ENCODE data around the gene MFSD6L.

Gene MFSD6L

DNA sequence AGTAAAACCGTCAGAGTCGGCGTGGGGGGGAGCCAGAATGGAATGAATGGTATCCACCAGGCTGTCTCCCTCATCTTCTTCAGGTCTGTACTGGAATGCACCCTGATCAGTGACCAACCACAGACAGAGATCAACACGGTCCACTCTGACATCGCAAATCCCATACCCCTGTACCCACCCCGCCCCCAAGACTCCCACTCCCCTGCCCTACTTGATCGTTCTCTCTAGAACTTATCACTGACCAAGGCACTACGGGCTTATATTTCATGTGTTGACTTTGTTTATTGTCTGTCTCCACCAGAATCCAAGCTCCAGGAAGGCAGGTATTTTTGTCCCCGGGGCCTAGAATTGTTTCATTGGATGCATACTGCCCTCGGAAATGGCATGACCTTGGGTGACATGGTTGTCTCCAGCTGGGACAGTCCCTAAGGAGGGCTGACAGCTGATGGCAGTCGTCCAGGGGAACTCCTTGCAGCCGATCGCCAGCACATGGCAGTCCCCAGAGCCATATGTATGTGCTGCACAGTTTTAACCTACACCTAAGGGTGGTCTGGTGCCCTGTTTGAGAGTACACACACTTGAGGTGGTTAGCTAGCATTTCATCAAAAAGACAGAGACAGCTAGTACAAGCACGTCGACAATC is 526 bp upstream of the MFSD6L start:
- H3K4me3 ChIP-seq (ENCODE audit: low read length), result no peak overlapping the region
- TF ChIP-seq, protein P1, sequence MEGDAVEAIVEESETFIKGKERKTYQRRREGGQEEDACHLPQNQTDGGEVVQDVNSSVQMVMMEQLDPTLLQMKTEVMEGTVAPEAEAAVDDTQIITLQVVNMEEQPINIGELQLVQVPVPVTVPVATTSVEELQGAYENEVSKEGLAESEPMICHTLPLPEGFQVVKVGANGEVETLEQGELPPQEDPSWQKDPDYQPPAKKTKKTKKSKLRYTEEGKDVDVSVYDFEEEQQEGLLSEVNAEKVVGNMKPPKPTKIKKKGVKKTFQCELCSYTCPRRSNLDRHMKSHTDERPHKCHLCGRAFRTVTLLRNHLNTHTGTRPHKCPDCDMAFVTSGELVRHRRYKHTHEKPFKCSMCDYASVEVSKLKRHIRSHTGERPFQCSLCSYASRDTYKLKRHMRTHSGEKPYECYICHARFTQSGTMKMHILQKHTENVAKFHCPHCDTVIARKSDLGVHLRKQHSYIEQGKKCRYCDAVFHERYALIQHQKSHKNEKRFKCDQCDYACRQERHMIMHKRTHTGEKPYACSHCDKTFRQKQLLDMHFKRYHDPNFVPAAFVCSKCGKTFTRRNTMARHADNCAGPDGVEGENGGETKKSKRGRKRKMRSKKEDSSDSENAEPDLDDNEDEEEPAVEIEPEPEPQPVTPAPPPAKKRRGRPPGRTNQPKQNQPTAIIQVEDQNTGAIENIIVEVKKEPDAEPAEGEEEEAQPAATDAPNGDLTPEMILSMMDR (IDR thresholded peaks at IDR 0.05; ENCODE audit: insufficient read depth, low read depth, low read length, missing control alignments), result no peak
- no peak for DNase-seq (ENCODE audit: low read depth)

DNA sequence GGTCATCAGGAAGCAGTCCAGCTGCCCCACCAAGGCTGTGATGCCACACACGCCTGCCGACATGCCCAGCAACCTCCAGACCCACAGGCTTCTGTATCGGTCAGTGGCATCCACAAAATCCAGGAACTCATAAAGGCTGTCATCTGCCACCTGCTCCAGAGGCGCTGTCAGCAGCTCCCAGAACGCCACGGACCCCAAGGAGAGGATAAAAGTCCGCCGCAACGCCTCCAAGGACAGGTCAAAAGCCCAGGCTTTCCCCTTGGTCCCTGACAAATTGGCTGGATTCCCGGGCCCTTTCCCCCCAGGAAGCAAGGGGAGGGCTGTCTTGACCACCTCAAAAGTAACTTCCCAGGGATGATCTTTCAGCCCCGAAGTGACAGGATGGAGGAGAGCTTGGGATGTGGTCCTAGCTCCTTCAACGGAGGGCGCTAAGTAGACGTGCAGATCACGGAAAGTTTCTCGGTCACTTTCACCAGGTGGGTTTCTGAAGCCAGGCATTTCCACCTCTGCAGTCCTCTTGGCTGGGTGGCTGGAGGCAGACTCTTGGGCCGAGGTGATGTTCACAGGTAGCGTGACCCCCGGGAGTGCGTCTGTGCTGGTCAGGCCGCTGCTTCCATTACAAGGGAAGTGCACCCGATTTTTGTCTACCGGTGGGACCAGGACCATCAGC is 854 bp downstream of the MFSD6L start:
- TF ChIP-seq, protein P1 (IDR thresholded peaks at IDR 0.05; ENCODE audit: insufficient read depth, low read depth, low read length, missing control alignments), result no peak
- H3K4me3 ChIP-seq (ENCODE audit: low read length), result no peak overlapping the region

DNA sequence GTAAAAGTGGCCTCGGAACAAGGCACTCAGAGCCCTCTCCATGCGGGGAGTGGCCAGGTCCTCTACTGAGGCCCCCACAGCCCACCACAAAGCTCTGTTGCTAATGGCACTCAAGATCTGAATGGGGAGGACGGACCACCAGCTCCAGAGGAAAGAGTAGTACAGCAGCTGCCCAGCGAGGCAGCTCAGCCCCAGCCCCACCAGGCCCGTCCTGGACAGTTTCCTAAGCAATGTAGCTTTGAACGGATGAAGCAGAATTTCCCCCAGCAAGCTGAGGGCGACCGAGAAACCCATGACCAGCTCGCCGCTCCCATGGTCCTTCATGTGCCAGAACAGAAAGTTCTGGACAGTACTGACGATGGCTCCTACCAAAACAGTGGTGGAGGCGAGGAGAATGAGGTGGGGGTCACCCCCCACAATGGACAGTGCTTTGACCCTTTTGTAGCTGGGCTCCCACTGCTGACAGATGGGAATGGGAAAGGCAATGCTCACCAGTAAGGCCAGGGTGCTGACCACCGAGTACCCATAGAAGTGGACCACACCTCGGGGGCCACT is 1.5 kb downstream of the MFSD6L start:
- TF ChIP-seq, protein P1 (IDR thresholded peaks at IDR 0.05; ENCODE audit: insufficient read depth, low read depth, low read length, missing control alignments), result no peak
- H3K4me3 ChIP-seq (ENCODE audit: low read length), result no peak overlapping the region
- no peak for DNase-seq (ENCODE audit: low read depth)

More for the DNA sequence above, 854 bp downstream of the MFSD6L start:
- no peak for DNase-seq (ENCODE audit: low read depth)

DNA sequence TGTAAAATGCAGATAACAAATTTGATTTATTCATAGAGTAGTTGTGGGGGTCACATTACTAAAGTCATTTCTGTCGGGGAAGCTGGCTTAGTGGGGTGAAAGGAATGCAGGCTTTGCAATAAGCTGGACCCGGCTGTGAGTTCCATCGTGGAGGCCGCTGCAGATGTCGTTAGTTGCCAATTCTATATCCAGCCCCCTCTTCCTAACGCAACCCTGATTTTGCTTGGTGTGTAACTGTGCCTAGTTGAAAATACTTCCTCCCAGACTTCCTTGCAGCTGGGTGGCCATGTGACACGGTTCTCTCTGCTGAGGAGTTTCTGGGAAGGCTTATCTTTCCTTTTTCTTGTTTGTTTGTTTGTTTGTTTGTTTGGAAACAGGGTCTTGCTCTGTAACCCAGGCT is 4.5 kb downstream of the MFSD6L start:
- DNase-seq (ENCODE audit: low read depth), result no peak
- TF ChIP-seq, protein P1 (IDR thresholded peaks at IDR 0.05; ENCODE audit: insufficient read depth, low read depth, low read length, missing control alignments), result no peak

DNA sequence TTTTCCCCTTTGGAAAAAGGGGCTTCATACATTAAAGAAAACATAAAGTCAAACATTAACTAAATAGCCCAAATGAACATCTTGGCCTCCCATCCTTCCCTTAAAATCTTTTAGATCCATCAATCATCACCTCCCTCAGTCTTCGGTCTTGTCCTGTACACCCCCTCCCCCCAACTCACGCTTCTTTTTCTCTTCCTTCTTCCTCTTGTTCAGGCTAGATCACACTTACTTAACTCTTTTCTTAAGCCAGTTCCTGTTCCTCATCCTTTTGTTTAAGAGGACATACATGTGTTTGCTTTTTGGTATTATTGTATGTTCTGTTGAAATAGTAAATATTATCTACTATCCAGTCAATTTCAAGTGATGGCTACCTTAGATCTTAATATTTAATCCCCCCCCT is 5.5 kb downstream of the MFSD6L start:
- no peak for DNase-seq (ENCODE audit: low read depth)
- TF ChIP-seq, protein P1 (IDR thresholded peaks at IDR 0.05; ENCODE audit: insufficient read depth, low read depth, low read length, missing control alignments), result no peak
- no peak overlapping the region for H3K4me3 ChIP-seq (ENCODE audit: low read length)

More for the DNA sequence above, 4.5 kb downstream of the MFSD6L start:
- H3K4me3 ChIP-seq (ENCODE audit: low read length), result no peak overlapping the region

DNA sequence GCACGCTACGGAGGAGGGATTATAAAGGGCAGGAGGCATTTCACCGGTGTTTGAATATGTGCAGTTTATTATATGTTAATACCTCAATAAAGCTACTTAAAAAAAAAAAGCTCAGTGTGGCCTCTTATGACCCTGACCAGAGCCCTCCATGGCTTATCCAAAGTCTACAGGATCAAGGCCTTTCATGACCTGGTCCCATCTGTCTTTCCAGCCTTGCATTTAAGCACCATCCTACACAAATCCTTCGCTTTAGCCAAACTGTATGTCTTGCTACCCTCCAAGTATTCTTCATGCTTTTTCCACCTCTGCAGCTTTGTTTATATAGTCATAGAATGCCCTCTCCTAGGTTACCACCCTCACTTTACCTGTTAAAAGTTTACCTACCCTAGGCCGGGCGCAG is 6.5 kb downstream of the MFSD6L start:
- no peak for DNase-seq (ENCODE audit: low read depth)
- H3K4me3 ChIP-seq (ENCODE audit: low read length), result no peak overlapping the region

More for the DNA sequence above, 6.5 kb downstream of the MFSD6L start:
- TF ChIP-seq, protein P1 (IDR thresholded peaks at IDR 0.05; ENCODE audit: insufficient read depth, low read depth, low read length, missing control alignments), result no peak
